Muscle layer of colon (tissue), 2 donors: Measurements from ENCODE around the gene RSAD2.
"Not testable (repeated sequence)": the region's sequence is repeated elsewhere in the genome, so short reads cannot be mapped to it uniquely, and the experiment has no call there.

Source experiments
- H3K27ac ChIP-seq: one replicate; pipeline ENCODE4 v1.7.0; 2013; ENCODE audit warnings: low read depth, mild to moderate bottlenecking, low read length, moderate library complexity
- H3K27me3 ChIP-seq, 2 donors: one replicate each; pipeline ENCODE4 v1.7.0; 2013; ENCODE audit warnings: low read length in 2 of 2, mild to moderate bottlenecking in 2 of 2; ENCODE audit not compliant: insufficient read depth in 2 of 2, control insufficient read depth in 1 of 2
- H3K36me3 ChIP-seq: one replicate; pipeline ENCODE4 v1.7.0; 2013; ENCODE audit warnings: mild to moderate bottlenecking, low read length; ENCODE audit not compliant: insufficient read depth
- H3K4me1 ChIP-seq: one replicate; pipeline ENCODE4 v1.7.0; 2013; ENCODE audit warnings: mild to moderate bottlenecking, low read length; ENCODE audit not compliant: insufficient read depth
- H3K4me3 ChIP-seq, 2 donors: one replicate each; pipeline ENCODE4 v1.7.0; 2013; ENCODE audit warnings: low read length in 2 of 2, low read depth in 1 of 2, mild to moderate bottlenecking in 1 of 2, moderate library complexity in 1 of 2
- H3K9ac ChIP-seq: one replicate; pipeline ENCODE4 v1.7.0; 2013; ENCODE audit warnings: low read length
- H3K9me3 ChIP-seq: one replicate; pipeline ENCODE4 v1.7.0; 2013; ENCODE audit warnings: mild to moderate bottlenecking, low read length
- donor health status: abdominal sarcoma.
- donor health status: Adenocarcinoma of cecum.

Gene RSAD2

DNA sequence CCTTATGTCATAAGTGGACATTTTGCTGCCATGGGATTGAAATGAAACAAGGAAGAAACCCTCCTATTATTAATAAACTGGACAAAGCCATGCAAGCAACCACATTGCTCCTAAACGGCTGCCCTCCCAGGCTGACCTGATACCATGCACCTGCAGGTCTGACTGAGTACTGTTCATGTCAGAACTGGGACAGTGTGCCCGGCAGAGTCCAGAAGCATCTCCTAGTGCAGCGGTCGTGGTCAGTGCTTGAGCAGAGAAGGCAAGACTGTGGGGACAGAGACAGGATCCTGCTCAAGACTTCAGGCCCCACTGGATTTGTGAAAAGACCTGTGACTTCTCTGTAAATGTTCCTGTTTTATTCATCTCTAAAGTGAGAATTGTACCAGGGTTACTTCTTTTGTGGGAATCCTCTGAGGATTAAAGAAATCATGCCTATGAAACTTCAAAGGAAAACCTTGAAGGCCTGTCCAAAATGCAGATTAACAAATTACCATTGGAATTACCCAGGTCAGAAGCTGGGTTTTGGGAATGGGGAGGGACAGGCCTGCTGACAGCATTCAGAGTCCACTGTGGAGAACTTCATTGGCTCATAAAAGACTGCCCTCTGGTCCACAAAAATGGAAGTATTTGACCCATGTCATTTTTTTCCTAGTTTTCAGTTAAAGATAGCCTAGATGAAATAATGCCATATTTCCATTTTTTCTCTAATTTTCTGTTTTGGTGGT lies 53.5 kb downstream of the RSAD2 start:
- Histone ChIP-seq H3K9ac (no peak overlapping the region), H3K36me3 (no peaks in the 10 kb centered on the region), H3K27ac (no peak overlapping the region), H3K4me3 (no peak overlapping the region), H3K27me3 (no peaks in the 10 kb centered on the region), H3K4me1 (peaks cover 14% of the 10 kb centered on the region), H3K9me3 (no peaks in the 10 kb centered on the region)

DNA sequence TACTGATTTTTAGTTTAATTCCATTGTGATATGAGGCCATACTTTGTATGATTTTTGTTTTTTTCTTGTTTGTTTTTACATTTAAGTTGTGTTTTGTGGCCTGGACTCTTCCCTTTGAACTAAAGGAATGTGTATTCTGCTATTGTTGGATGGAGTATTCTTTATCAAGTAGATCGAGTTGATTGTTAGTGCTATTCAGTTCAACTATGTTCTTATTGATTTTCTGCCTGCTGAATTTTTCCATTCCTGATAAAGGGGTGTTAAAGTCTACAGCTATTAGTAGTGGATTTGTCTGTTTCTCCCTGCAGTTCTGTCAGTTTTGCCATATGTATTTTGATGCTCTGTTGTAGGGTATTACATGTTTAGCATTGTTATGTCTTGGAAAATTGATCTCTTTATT lies 54.2 kb downstream of the RSAD2 start:
- Histone ChIP-seq H3K27me3 (no peaks in the 10 kb centered on the region), H3K4me3 (no peak overlapping the region), H3K27ac (no peak overlapping the region), H3K9me3 (no peaks in the 10 kb centered on the region), H3K4me1 (peaks cover 7% of the 10 kb centered on the region), H3K9ac (no peak overlapping the region), H3K36me3 (no peaks in the 10 kb centered on the region)

DNA sequence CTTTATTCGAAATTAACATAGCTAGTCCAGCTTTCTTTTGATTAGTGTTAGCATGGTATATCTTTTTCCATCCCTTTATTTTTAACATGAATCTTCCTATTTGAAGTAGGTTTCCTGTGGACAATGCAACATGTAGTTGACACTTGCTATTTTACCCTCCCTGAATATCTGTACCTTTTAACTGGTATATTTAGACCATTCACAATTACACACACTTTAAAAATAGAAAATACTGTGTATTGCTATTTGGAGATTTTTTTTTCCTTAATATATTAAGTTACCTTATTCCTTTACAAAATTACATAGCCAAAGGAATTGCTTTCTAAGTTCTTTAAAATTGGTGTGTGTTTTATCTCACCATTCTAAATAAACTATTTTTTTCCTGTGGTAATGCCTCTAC lies 54.6 kb downstream of the RSAD2 start:
- H3K9ac ChIP-seq, result no peak overlapping the region
- H3K36me3 ChIP-seq, result no peaks in the 10 kb centered on the region
- no peaks in the 10 kb centered on the region for H3K27me3 ChIP-seq
- no peaks in the 10 kb centered on the region for H3K9me3 ChIP-seq
- H3K4me1 ChIP-seq, result peaks cover 3% of the 10 kb centered on the region
- H3K27ac ChIP-seq, result no peak overlapping the region
- H3K4me3 ChIP-seq, result no peak overlapping the region

DNA sequence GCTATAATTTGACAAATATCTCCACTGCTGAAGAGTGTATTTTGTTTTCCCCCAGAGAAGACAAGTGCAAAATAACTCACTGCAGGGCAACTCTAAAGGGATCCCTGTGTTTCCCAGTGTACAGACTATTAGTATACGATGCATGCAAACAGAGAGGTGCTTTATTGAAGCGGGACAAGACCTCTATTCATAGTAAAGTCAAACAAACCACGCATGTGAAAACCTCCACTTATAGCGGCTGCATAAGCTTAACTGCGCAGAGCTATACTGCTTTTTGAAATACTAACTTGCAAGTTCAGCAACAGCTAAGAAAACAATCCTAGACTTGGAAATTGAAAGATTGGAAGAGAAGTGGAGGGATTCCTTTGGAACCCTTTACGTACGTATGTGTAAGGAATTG lies 55.3 kb downstream of the RSAD2 start:
- Histone ChIP-seq H3K27me3 (no peaks in the 10 kb centered on the region), H3K9me3 (no peaks in the 10 kb centered on the region), H3K4me3 (no peak overlapping the region), H3K9ac (no peak overlapping the region), H3K36me3 (no peaks in the 10 kb centered on the region), H3K27ac (no peak overlapping the region), H3K4me1 (peaks cover 5% of the 10 kb centered on the region)

DNA sequence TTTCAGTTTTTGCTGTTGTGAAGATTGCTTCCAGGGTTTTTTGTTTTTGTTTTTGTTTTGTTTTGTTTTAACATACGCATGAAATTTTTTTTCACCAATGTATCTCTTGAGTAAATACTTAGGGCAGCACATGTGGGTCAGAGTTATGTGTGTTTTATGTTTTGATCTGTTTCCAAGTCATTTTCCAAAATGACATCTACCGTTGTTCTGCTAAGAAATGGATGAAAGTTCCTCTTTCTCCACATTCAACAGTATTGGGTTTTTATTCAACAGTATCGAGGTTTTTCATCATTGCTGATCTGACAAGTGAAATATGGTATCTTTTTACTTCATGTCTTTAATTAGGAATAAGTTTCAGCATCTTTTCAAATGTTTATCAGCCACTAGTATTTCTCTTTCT lies 56.3 kb downstream of the RSAD2 start:
- H3K36me3 ChIP-seq, result no peaks in the 10 kb centered on the region
- no peaks in the 10 kb centered on the region for H3K9me3 ChIP-seq
- peaks cover 6% of the 10 kb centered on the region for H3K4me1 ChIP-seq
- H3K27ac ChIP-seq, result no peak overlapping the region
- no peak overlapping the region for H3K4me3 ChIP-seq
- H3K27me3 ChIP-seq, result no peaks in the 10 kb centered on the region
- no peak overlapping the region for H3K9ac ChIP-seq

DNA sequence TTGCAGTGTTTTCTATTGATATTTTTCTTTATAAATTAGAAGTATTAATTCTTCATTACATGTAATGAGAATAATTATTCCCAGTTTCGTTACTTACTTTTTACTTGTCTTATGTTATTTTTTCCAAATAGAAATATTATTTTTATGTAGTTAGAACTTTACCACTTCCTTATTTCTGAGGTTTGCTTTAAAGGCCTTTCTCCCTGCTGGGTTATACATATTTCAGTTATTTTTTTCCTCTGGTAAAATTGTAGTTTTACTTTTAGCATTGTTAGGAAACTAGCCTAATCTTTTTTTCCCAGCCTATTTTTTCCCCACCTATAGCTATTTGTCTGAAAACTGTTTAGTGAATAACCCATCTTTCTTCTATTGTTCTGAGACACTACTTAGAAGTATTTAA lies 56.8 kb downstream of the RSAD2 start:
- Histone ChIP-seq H3K9me3 (no peaks in the 10 kb centered on the region), H3K27ac (no peak overlapping the region), H3K4me1 (peaks cover 10% of the 10 kb centered on the region), H3K4me3 (no peak overlapping the region), H3K27me3 (no peaks in the 10 kb centered on the region), H3K36me3 (no peaks in the 10 kb centered on the region), H3K9ac (no peak overlapping the region)

DNA sequence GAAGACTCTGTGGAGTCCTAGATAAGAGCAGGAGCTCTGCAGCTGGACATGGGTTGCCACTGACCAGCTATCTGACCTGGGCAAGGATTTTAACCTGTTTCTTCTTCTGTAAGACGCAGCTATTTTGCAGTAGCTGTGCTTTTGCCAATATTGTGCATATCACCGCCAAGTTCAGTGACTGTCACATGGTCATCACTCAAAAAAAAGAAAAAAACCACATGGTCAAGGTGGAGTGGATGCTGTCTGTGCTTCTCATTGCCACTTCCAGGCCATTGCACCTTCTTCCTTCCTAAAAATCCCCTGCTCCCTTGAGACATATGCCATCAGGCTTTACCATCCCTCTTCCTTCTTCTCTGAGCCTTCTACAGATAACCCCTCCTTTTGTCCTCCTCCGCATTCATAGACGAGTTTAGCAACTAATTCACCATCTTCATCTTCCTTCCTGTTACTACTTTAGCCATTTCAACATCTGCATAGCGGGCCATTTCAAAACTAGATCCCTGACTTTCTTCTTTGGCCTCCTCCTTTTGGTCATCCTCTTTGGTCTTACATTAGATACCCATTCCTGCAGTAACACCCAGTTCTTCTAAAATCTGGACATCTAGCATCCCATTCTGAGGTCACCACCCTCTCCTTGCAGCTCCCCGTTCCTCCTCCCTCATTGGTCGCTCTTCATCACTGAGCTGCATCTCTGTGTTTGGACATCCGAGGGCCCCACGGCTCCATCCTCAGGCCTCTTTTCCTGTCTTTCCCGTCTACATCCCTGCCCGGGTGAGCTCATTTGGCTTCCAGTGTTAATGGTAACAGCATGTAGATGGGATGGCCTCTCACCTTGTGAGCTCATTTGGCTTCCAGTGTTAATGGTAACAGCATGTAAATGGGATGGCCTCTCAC lies 57.4 kb downstream of the RSAD2 start:
- H3K27ac ChIP-seq, result no peak overlapping the region
- H3K4me3 ChIP-seq, result no peak overlapping the region
- H3K4me1 ChIP-seq, result peaks cover 10% of the 10 kb centered on the region

DNA sequence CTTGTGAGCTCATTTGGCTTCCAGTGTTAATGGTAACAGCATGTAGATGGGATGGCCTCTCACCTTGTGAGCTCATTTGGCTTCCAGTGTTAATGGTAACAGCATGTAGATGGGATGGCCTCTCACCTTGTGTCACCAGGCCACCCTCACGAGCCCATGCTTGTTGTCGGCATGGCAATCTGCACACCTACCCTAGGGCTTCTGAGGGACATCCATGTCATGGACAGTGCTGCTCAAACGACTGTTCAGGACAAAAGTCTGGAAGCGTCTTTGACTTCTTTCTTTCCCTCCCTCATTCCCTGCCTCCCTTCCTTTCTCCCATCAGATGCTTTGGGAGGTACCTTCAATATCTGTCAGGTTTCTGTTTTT lies 58.1 kb downstream of the RSAD2 start:
- H3K4me1 ChIP-seq, result peaks cover 11% of the 10 kb centered on the region
- not testable (repeated sequence) for H3K9ac ChIP-seq, H3K36me3 ChIP-seq, H3K27me3 ChIP-seq, H3K9me3 ChIP-seq, H3K4me3 ChIP-seq, H3K27ac ChIP-seq

More for the DNA sequence above, 57.4 kb downstream of the RSAD2 start:
- Histone ChIP-seq H3K27me3 (no peaks in the 10 kb centered on the region), H3K9ac (no peak overlapping the region), H3K9me3 (no peaks in the 10 kb centered on the region), H3K36me3 (no peaks in the 10 kb centered on the region)

DNA sequence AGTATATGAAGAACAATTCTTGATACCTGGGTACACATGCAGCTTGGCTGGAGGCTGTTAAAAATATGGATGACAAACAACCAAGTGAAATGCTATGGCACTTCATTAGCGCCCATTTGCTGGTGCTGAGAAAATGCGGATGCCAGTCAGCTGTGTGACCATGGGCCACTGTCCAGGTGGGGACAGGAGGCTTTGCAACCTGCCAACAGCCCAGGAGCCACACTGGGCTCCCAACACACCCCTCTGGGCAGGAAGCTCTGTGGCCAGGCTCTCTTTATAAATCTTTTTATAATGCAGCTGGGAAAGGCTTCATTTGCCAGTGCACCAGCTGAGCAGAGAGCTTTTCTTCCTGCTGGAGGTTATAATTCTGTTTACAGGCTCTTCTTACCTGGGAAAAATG lies 59.6 kb downstream of the RSAD2 start:
- H3K4me1 ChIP-seq, result peaks cover 24% of the 10 kb centered on the region
- no peak overlapping the region for H3K27ac ChIP-seq
- H3K4me3 ChIP-seq, result no peak overlapping the region
- no peaks in the 10 kb centered on the region for H3K27me3 ChIP-seq
- no peak overlapping the region for H3K9ac ChIP-seq
- no peaks in the 10 kb centered on the region for H3K9me3 ChIP-seq
- H3K36me3 ChIP-seq, result no peaks in the 10 kb centered on the region

DNA sequence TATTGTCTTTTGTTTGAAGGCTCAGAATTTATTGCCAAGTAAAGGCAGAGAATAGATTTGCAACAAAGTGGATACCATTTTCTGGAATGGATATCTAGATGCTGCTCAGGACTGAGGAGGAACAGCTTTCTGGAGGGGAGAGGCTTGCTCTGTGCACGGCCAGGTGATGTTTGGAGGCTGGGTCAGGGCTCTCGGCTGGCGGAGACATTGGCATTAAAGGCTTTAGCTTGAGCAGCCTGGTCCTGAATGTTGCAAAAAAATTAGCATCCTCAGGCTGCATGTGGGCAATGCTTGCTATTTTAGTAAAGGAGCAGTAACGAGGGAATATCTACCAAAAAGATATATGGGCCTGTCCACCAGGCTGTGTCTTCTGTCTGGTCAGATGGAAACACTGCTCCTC lies 60.0 kb downstream of the RSAD2 start:
- no peak overlapping the region for H3K9ac ChIP-seq
- no peaks in the 10 kb centered on the region for H3K9me3 ChIP-seq
- H3K27ac ChIP-seq, result no peak overlapping the region
- no peak overlapping the region for H3K4me3 ChIP-seq
- H3K36me3 ChIP-seq, result no peaks in the 10 kb centered on the region
- no peaks in the 10 kb centered on the region for H3K27me3 ChIP-seq
- H3K4me1 ChIP-seq, result peaks cover 24% of the 10 kb centered on the region

DNA sequence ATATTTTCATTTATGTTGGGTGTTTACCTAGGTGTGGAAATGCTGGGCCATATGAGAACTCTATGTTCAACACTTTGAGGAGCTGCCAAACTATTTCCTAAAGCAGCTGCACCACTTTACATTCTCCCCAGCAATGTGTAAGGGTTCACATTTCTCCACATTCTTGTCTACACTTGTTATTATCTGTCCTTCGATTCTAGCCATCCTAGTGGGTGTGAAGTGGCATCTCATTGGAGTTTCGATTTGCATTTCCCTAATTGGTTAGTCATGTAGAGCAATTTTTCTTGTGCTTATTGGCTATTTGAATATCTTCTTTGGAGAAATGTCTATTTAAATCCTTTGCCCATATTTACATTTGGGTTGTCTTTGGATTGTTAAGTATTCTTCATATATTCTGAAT lies 61.5 kb downstream of the RSAD2 start:
- no peaks in the 10 kb centered on the region for H3K9me3 ChIP-seq
- no peaks in the 10 kb centered on the region for H3K27me3 ChIP-seq
- H3K27ac ChIP-seq, result no peak overlapping the region
- no peak overlapping the region for H3K9ac ChIP-seq
- H3K36me3 ChIP-seq, result no peaks in the 10 kb centered on the region
- no peak overlapping the region for H3K4me3 ChIP-seq
- H3K4me1 ChIP-seq, result peaks cover 24% of the 10 kb centered on the region

DNA sequence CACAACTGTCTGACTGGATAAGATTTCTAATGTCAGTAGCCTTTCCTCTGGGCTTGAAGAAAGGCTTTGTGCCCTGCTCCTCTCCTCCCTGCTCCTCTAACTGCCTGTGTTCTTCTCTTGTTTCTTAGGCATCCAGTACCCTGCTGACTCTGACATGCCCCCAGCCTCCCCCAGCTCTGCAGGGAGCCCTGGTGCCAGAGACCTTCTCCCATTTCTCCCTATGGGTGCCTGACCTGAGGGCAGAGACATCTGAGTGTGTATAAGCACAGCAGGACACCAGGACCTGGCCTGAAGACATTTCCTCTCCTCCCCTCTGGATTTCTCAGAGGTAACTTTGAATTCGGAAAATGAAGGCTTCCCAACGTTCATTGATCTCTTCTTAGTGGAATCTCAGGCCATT lies 63.2 kb downstream of the RSAD2 start:
- peaks cover 32% of the 10 kb centered on the region for H3K4me1 ChIP-seq
- no peaks in the 10 kb centered on the region for H3K27me3 ChIP-seq
- no peaks in the 10 kb centered on the region for H3K36me3 ChIP-seq
- no peaks in the 10 kb centered on the region for H3K9me3 ChIP-seq
- H3K9ac ChIP-seq, result no peak overlapping the region
- no peak overlapping the region for H3K27ac ChIP-seq
- no peak overlapping the region for H3K4me3 ChIP-seq
